ENCODE results near the gene RPS18. TPM values are rescaled to one million over a fixed set of nuclear protein-coding genes. Genes with fewer than 3 reads are reported as not detected.
A peak's percentile ranks its signal among the peaks of the same experiment; 100 is the strongest.

Gene RPS18
- total and polyA plus RNA-seq, 2 of the 4 experiments (the other 2 are of a cell fraction), result 6,577 to 8,417 TPM

GRCh38 chr6:33312361-33313104, 40.7 kb downstream of the RPS18 start:
- Histone ChIP-seq H2BK5ac (ENCODE audit: low read depth, low read length, poor library complexity, severe bottlenecking) (peak overlapping the region; percentile 95), H4K91ac (ENCODE audit: insufficient read depth, low read depth, low read length) (peak overlapping the region; percentile 61; the same call in 1 of the 2 replicates), H3K14ac (replicated peaks; ENCODE audit: low read depth, low read length) (peak overlapping the region; percentile 90), H3K4me1 (ENCODE audit: control insufficient read depth, insufficient read depth, low read length) (peaks cover 11% of the 10 kb centered on the region), H3K4ac (ENCODE audit: low read depth, low read length) (peak overlapping the region; percentile 98; the same call in 1 of the 2 replicates), H3K4me2 (ENCODE audit: low read depth, low read length) (peak overlapping the region; percentile 98), H2BK15ac (ENCODE audit: low read depth, low read length) (no peak overlapping the region), H3K9me3 (ENCODE audit: control insufficient read depth, insufficient read depth, low read length) (no peaks in the 10 kb centered on the region), H3K4me3 (ENCODE audit: insufficient read depth, low read depth, low read length) (peak overlapping the region; percentile 64), H4K20me1 (ENCODE audit: insufficient read depth, low read length) (peaks cover 12% of the 10 kb centered on the region), H3K27ac (ENCODE audit: insufficient read depth, low read length) (peak overlapping the region; percentile 97), H3K18ac (ENCODE audit: low read depth, low read length) (peak overlapping the region; percentile 5; the same call in 1 of the 2 replicates), H2BK120ac (ENCODE audit: low read depth, low read length) (no peak overlapping the region), H3K27me3 (ENCODE audit: control insufficient read depth, insufficient read depth, low read length) (no peaks in the 10 kb centered on the region), H3K79me1 (ENCODE audit: low read depth in 1 of 2, low read length in 2 of 2) (peaks cover 23 to 78% of the 10 kb centered on the region in 2 experiments), H3K9ac (ENCODE audit: low read depth, low read length) (peak overlapping the region; percentile 96), H3K36me3 (ENCODE audit: control insufficient read depth, insufficient read depth, low read length) (peaks cover 2% of the 10 kb centered on the region; the same call in 1 of the 2 replicates), H4K8ac (ENCODE audit: low read depth in 2 of 2, low read length in 2 of 2) (peak overlapping the region; percentile 79 to 96; a peak in 1 of 4 replicates), H3K23ac (ENCODE audit: low read depth, low read length) (peak overlapping the region; percentile 96), H3K9me1 (ENCODE audit: insufficient read depth, low read length) (peaks cover 11% of the 10 kb centered on the region), H2AK5ac (ENCODE audit: low read depth, low read length) (peak overlapping the region; percentile 76; the same call in 1 of the 2 replicates), H2AFZ (replicated peaks; ENCODE audit: low read length, poor library complexity) (peak overlapping the region; percentile 96), H2BK20ac (ENCODE audit: low read depth, low read length) (no peak overlapping the region), H4K5ac (ENCODE audit: low read depth, low read length) (peak overlapping the region; percentile 33; the same call in 1 of the 2 replicates), H2AK9ac (replicated peaks; ENCODE audit: low read depth, low read length, poor library complexity) (peak overlapping the region; percentile 99), H3K56ac (ENCODE audit: extremely low read depth, insufficient read depth, low read length) (0 out of 2 replicates have a peak overlapping the region, but pooled peaks have one; percentile 94)
- intact Hi-C loops (cut with micrococcal nuclease) (loop anchor here (1.0 to 5.0 kb wide), 3 partner anchors 13 to 105 kb away; partner anchors contain the start of gene CUTA), dilution Hi-C loops (cut with HindIII; ENCODE audit: low sequenced_read_pairs, unreplicated experiment) (no loop called here), in situ Hi-C loops (cut with MboI; ENCODE audit: low sequenced_read_pairs) (no loop called here)
- peak; percentile 64 for DNase-seq
- no peak for ATAC-seq (ENCODE audit: low read depth)
- BruUV-seq (replicated peaks), result no TSS peak
- 4% methylated on average over 5 of the region's 29 CpGs; no CpG with 5 or more reads in 1 of the 2 experiments for WGBS, 2 experiments (ENCODE audit: extremely low coverage in 2 of 2, insufficient read length in 1 of 2)
- ChIA-PET POLR2A (ENCODE audit: unreplicated experiment) (interaction anchor here (0.6 to 1.2 kb wide), 2 partner anchors 13 to 380 kb away, joined by 3 read pairs; no protein-coding TSS in a partner anchor), CTCF (interaction anchor here (0.6 to 1.0 kb wide), 2 partner anchors 12 to 42 kb away, joined by 4 to 5 read pairs; no protein-coding TSS in a partner anchor)
- TF ChIP-seq SMC3 (IDR thresholded peaks at IDR 0.05; ENCODE audit: low read depth, low read length) (no peak), FOS (IDR thresholded peaks at IDR 0.05; ENCODE audit: low read depth, low read length) (no peak), USF2 (IDR thresholded peaks at IDR 0.05; ENCODE audit: low read depth, low read length) (peak; percentile 40; the same call in 1 of the 2 replicates), CHD1 (IDR thresholded peaks at IDR 0.05; ENCODE audit: low read depth, low read length) (no peak), NFE2L2 (IDR thresholded peaks at IDR 0.05; ENCODE audit: low read depth, low read length) (no peak), RCOR1 (IDR thresholded peaks at IDR 0.05; ENCODE audit: insufficient replicate concordance, low read length) (no peak), RAD21 (IDR thresholded peaks at IDR 0.05; ENCODE audit: low read length) (no peak), RFX5 (IDR thresholded peaks at IDR 0.05; ENCODE audit: low read depth, low read length) (no peak), MXI1 (IDR thresholded peaks at IDR 0.05; ENCODE audit: borderline replicate concordance, low read depth, low read length) (no peak), ELK1 (IDR thresholded peaks at IDR 0.05; ENCODE audit: borderline replicate concordance, low read depth, low read length) (no peak), POLR2A (IDR thresholded peaks at IDR 0.05; ENCODE audit: low read depth, low read length) (no peak), CTCF (conservative IDR thresholded peaks at IDR 0.05; ENCODE audit: low read depth, low read length) (0 out of 2 replicates have a peak, but pooled peaks have one; percentile 4), BHLHE40 (IDR thresholded peaks at IDR 0.05; ENCODE audit: low read depth, low read length) (no peak)
